GM10248 (cell line): Measurements from ENCODE around the gene ADGRE2.

ENCODE experiments used
- CTCF ChIA-PET: fragments of 300-600 bp; sonication (Branson Sonifier 250); formaldehyde crosslinking; extraction: SDS; loops from one replicate; lab custom pipeline; 2021; ENCODE audit warnings: antibody characterized with exemption; lab: Yijun Ruan, JAX
- POLR2A ChIA-PET: fragments of 350-650 bp; sonication (Branson Sonifier 250); formaldehyde crosslinking; extraction: SDS; loops from one replicate; lab custom pipeline; 2020; ENCODE audit warnings: antibody characterized with exemption; lab: Yijun Ruan, JAX
- DNase-seq: peaks from one replicate; pipeline ENCODE4 v3.0.0; 2012; ENCODE audit errors: extremely low spot score
- TF ChIP-seq, protein P1 (sequence below): IDR thresholded peaks from 2 replicates; pipeline ENCODE4 v1.5.1; 2012; ENCODE audit warnings: mild to moderate bottlenecking, low read depth; ENCODE audit errors: extremely low read depth, missing control alignments, control extremely low read depth

The ADGRE2 gene

DNA sequence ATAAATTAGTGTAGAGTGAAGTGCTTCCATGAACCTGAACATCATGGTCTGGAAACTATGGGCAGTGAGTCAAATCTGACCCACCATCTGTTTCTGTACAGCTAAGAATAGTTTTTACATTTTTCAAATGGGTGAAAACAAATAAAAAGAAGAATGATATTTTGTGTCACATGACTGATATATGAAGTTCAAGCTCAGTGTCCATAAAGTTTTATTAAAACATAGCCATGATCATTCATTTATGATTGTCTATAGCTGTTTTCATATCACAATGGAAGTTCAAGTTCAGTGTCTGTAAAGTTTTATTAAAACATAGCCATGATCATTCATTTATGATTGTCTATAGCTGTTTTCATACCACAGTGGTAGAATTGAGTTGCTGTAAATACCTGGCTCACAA, 45.9 kb downstream of the ADGRE2 start:
- CTCF ChIA-PET, result no interaction called here
- DNase-seq, result no peak
- POLR2A ChIA-PET, result no interaction called here
- TF ChIP-seq, protein P1, sequence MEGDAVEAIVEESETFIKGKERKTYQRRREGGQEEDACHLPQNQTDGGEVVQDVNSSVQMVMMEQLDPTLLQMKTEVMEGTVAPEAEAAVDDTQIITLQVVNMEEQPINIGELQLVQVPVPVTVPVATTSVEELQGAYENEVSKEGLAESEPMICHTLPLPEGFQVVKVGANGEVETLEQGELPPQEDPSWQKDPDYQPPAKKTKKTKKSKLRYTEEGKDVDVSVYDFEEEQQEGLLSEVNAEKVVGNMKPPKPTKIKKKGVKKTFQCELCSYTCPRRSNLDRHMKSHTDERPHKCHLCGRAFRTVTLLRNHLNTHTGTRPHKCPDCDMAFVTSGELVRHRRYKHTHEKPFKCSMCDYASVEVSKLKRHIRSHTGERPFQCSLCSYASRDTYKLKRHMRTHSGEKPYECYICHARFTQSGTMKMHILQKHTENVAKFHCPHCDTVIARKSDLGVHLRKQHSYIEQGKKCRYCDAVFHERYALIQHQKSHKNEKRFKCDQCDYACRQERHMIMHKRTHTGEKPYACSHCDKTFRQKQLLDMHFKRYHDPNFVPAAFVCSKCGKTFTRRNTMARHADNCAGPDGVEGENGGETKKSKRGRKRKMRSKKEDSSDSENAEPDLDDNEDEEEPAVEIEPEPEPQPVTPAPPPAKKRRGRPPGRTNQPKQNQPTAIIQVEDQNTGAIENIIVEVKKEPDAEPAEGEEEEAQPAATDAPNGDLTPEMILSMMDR, result no peak

DNA sequence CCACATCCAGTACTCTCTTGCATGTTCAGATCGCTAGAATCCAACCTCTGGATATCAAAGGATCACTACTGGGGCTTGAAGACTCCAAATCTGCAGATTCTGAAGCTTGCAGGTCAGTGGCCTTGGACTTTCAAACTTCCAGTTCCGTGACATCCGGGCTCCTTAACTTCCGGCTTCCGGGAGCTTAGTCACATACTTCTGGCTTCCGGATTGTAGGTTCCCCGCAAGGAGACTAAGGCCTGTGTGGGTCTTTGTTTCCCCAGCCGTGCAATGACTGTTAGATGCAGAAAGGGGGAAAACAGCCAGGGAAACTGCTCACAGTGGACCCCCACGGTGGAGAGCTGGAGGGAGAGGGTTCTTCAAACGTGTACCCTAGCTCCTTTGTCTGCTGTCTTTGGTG, 47.2 kb downstream of the ADGRE2 start:
- POLR2A ChIA-PET, result no interaction called here
- TF ChIP-seq, protein P1, result no peak
- DNase-seq, result no peak
- CTCF ChIA-PET, result no interaction called here

DNA sequence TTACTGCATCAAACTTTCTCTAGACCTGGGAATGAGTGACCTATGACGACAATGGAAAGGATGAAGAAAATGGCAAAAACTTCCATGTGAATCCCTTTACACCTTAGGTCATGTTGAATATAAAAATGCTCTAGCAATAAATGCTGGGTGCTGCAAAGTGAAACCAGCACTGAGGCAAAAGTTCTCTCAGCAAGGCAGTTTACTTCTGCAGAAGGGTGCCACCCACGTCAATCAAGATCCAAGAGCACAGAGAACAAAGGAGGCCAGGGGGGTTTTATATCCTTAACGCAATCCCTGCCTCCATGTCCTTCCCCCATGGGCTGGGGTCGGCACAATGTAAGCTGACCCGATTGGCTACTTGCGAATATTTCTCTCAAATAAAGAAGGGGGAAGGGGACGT, 49.8 kb downstream of the ADGRE2 start:
- no peak for DNase-seq
- TF ChIP-seq, protein P1, result no peak
- ChIA-PET POLR2A (no interaction called here), CTCF (no interaction called here)

DNA sequence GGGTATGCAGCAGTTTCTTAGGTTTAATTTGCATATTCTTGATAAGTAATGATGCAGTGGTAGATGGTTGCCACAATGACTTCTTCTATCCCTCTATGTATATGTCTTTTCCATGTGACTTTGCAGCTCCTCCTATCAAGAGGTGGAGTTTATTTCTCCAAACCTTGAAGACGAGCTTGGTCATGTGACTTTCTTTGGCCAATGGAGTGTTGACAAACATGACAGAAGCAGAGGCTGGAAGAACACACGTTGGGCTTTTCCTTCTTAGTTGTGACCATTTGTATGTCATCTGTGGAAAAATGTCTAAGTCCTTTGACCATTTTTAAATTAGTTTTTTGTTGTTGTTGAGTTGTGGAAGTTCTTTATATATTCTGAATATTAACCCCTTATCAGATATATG, 56.2 kb downstream of the ADGRE2 start:
- CTCF ChIA-PET, result interaction anchor here (0.9 kb wide), 1 partner anchor 90 kb away, joined by 3 read pairs; no protein-coding TSS in a partner anchor
- no peak for DNase-seq
- POLR2A ChIA-PET, result no interaction called here
- TF ChIP-seq, protein P1, result no peak

DNA sequence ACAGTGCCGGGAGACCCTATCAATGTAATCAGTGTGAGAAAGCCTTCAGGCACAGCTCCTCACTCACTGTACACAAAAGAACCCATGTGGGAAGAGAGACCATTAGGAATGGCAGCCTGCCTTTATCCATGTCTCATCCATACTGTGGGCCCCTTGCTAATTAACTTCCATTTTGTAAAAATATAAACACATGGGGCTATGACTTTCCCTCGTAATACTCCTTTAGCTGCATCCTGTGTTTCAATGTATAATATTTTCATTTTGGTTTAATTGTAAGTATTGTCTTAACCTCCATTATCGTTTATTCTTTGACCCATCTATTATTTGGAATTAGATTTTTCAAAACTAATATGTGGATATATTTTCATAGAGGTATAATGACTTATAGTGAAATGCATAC, 59.2 kb downstream of the ADGRE2 start:
- POLR2A ChIA-PET, result no interaction called here
- CTCF ChIA-PET, result no interaction called here
- no peak for DNase-seq
- TF ChIP-seq, protein P1, result no peak

DNA sequence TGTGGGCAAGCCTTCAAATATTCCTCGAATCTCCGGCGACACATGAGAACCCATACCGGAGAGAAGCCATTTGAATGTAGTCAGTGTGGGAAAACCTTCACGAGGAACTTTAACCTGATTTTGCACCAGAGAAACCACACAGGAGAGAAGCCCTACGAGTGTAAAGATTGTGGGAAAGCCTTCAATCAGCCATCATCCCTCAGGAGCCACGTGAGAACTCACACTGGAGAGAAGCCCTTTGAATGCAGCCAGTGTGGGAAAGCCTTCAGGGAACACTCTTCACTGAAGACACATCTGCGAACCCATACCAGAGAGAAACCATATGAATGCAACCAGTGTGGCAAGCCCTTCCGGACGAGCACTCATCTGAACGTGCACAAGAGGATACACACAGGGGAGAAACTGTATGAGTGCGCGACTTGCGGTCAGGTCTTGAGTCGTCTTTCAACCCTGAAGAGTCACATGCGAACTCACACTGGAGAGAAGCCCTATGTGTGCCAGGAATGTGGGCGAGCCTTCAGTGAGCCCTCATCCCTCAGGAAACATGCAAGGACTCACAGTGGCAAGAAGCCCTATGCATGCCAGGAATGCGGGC, 59.7 kb downstream of the ADGRE2 start:
- CTCF ChIA-PET, result no interaction called here
- POLR2A ChIA-PET, result no interaction called here
- TF ChIP-seq, protein P1, result no peak
- no peak for DNase-seq
